GM20431 (cell line): Measurements from ENCODE around the gene GRK5.
"Not testable (repeated sequence)": the region's sequence is repeated elsewhere in the genome, so short reads cannot be mapped to it uniquely, and the experiment has no call there.

ENCODE experiments used
- in situ Hi-C: fragments of 300-500 bp; cut with MseI, MboI; formaldehyde crosslinking; loops from one replicate; pipeline ENCODE4 v1.15.0; 2020; ENCODE audit warnings: low sequenced_read_pairs; ENCODE audit not compliant: unreplicated experiment

Gene GRK5

GRCh38 chr10:119207366-119207666 is at the start of gene GRK5:
Gene GRK5 (plus strand): TSS chr10:119207571. CDS start chr10:119207918, 347 bp downstream.
- in situ Hi-C loops: loop anchor here (10.0 kb wide), 1 partner anchor 227 kb away; no protein-coding TSS in a partner anchor

GRCh38 chr10:119159332-119159731 is 48.0 kb upstream of the GRK5 start:
- in situ Hi-C loops: no loop called here

GRCh38 chr10:119161680-119162451 is 45.5 kb upstream of the GRK5 start:
- in situ Hi-C loops: no loop called here

- in situ Hi-C loops: no loop called here
These were observed 44.8 kb upstream of the GRK5 start for GRCh38 chr10:119162452-119163092.

GRCh38 chr10:119165171-119166117 is 41.9 kb upstream of the GRK5 start, which contains the start of gene SFXN4:
Gene SFXN4 (minus strand): TSS chr10:119165714. CDS start chr10:119165647, 67 bp downstream.
- in situ Hi-C loops: no loop called here

- in situ Hi-C loops: no loop called here
These were observed 41.3 kb upstream of the GRK5 start for GRCh38 chr10:119166118-119166500.

GRCh38 chr10:119166564-119166963 is 40.8 kb upstream of the GRK5 start:
- in situ Hi-C loops: no loop called here

GRCh38 chr10:119167041-119167440 is 40.3 kb upstream of the GRK5 start:
- in situ Hi-C loops: no loop called here

- in situ Hi-C loops: no loop called here
These were observed 33.3 kb upstream of the GRK5 start for GRCh38 chr10:119174109-119174508.

GRCh38 chr10:119176166-119176565 is 31.2 kb upstream of the GRK5 start:
- in situ Hi-C loops: no loop called here

GRCh38 chr10:119177708-119178371 is 29.5 kb upstream of the GRK5 start:
- in situ Hi-C loops: no loop called here

GRCh38 chr10:119178372-119179119 is 28.8 kb upstream of the GRK5 start, which contains the start of gene PRDX3:
Gene PRDX3 (minus strand): TSS chr10:119178812. CDS start chr10:119178790, 22 bp downstream.
- in situ Hi-C loops: no loop called here

- in situ Hi-C loops: not testable (repeated sequence)
These were observed 26.4 kb upstream of the GRK5 start for GRCh38 chr10:119180850-119181400.

GRCh38 chr10:119183664-119184412 is 23.5 kb upstream of the GRK5 start:
- in situ Hi-C loops: no loop called here

- in situ Hi-C loops: loop anchor here (10.0 kb wide), 1 partner anchor 225 kb away; no protein-coding TSS in a partner anchor
These were observed 17.5 kb upstream of the GRK5 start for GRCh38 chr10:119189811-119190282.

GRCh38 chr10:119190353-119190752 is 17.0 kb upstream of the GRK5 start:
- in situ Hi-C loops: loop anchor here (10.0 kb wide), 1 partner anchor 224 kb away; no protein-coding TSS in a partner anchor

- in situ Hi-C loops: loop anchor here (10.0 kb wide), 1 partner anchor 224 kb away; no protein-coding TSS in a partner anchor
These were observed 16.2 kb upstream of the GRK5 start for GRCh38 chr10:119190954-119191785.
